NB4 (cell line): ENCODE measurements around the gene ALPP.
A peak's percentile ranks its signal among the peaks of the same experiment; 100 is the strongest.
"Not testable (repeated sequence)": the region's sequence is repeated elsewhere in the genome, so short reads cannot be mapped to it uniquely, and the experiment has no call there.

Experiments used
- DNase-seq: peaks from one replicate; pipeline ENCODE4 v3.0.0; 2010; ENCODE audit warnings: low read depth
- H3K4me3 ChIP-seq: one replicate; pipeline ENCODE4 v1.5.1; 2011; ENCODE audit warnings: mild to moderate bottlenecking, low read depth, low read length, moderate library complexity
- CTCF ChIP-seq: IDR thresholded peaks from one replicate; pipeline ENCODE4 v1.5.1; 2012; ENCODE audit warnings: low read depth, low read length
- MYC ChIP-seq: IDR thresholded peaks from 2 replicates; pipeline ENCODE4 v1.6.1; 2011; ENCODE audit warnings: low read depth, low read length
- POLR2A ChIP-seq: IDR thresholded peaks from 2 replicates; pipeline ENCODE4 v1.6.1; 2011; ENCODE audit warnings: mild to moderate bottlenecking; ENCODE audit not compliant: insufficient read length; ENCODE audit errors: extremely low read depth
- TF ChIP-seq, protein P1 (sequence below): IDR thresholded peaks from 2 replicates; pipeline ENCODE4 v1.6.1; 2011; ENCODE audit warnings: low read depth, low read length

The ALPP gene

GRCh38 chr2:232363784-232364615 lies 14.6 kb upstream of the ALPP start:
- H3K4me3 ChIP-seq, result no peak overlapping the region
- peak; percentile 62 for DNase-seq
- TF ChIP-seq POLR2A (no peak), CTCF (no peak), MYC (no peak)
- TF ChIP-seq, protein P1, sequence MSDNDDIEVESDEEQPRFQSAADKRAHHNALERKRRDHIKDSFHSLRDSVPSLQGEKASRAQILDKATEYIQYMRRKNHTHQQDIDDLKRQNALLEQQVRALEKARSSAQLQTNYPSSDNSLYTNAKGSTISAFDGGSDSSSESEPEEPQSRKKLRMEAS, result no peak

- not testable (repeated sequence) for H3K4me3 ChIP-seq, DNase-seq
These were observed 13.6 kb upstream of the ALPP start for GRCh38 chr2:232364806-232365594.

GRCh38 chr2:232365621-232366321 lies 12.8 kb upstream of the ALPP start:
- H3K4me3 ChIP-seq, result no peak overlapping the region
- peak; percentile 56 for DNase-seq
- TF ChIP-seq POLR2A, result no peak
- TF ChIP-seq, protein P1, result no peak
- TF ChIP-seq MYC, result no peak
- TF ChIP-seq CTCF, result peak; percentile 53

GRCh38 chr2:232366461-232366860 lies 12.1 kb upstream of the ALPP start:
- H3K4me3 ChIP-seq, DNase-seq: not testable (repeated sequence)

DNA sequence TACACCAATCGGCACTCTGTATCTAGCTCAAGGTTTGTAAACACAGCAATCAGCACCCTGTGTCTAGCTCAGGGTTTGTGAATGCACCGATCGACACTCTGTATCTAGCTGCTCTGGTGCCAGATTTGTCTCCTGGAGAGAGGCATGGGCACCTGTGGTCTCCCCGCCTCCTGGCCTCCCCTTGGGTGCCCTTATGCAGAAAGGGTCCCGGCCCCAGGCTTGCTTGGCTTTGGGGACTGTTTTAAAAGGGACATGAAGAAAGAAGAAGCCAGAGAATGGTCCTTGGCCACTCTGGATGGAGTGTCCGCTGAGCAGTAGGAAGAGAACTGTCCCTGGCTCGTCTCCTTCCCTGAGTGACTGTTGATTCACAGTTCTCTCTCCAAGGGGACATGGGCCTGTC lies 11.5 kb upstream of the ALPP start:
- TF ChIP-seq CTCF (no peak), MYC (no peak), POLR2A (no peak)
- TF ChIP-seq, protein P1, result no peak
- no peak overlapping the region for H3K4me3 ChIP-seq
- DNase-seq, result no peak

GRCh38 chr2:232367591-232368233 lies 10.8 kb upstream of the ALPP start:
- TF ChIP-seq CTCF (peak; percentile 28), POLR2A (no peak), MYC (no peak)
- TF ChIP-seq, protein P1, result no peak
- DNase-seq, result peak; percentile 48
- H3K4me3 ChIP-seq, result no peak overlapping the region
